ENCODE results near the gene TUBG2. TPM values are rescaled to one million over a fixed set of nuclear protein-coding genes. Genes with fewer than 3 reads are reported as not detected.

Gene TUBG2
- total RNA-seq, 1 donor from 2014 or later, result 9.4 TPM

DNA sequence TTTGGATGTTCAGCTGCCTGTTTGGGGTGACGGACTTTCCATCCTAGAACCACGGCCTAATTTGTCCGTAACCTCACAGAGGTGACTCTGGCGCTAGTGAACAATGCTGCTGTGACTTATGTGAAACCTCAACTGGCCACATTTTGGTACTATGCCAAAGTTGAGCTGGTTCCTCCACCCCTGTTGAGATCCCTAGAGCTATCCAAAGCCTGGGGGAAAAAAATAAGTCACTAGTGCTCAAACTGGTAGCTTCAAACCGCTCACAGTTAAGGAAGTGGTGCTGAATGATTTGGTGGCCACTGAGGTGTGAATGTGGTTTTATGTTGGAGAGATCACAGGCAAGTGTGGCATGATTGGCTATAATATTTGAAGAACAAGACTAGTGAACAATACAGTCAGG, 11.3 kb upstream of the TUBG2 start:
- H3K4me3 Mint-ChIP-seq, result no peak overlapping the region
- CTCF ChIA-PET, result no interaction called here

DNA sequence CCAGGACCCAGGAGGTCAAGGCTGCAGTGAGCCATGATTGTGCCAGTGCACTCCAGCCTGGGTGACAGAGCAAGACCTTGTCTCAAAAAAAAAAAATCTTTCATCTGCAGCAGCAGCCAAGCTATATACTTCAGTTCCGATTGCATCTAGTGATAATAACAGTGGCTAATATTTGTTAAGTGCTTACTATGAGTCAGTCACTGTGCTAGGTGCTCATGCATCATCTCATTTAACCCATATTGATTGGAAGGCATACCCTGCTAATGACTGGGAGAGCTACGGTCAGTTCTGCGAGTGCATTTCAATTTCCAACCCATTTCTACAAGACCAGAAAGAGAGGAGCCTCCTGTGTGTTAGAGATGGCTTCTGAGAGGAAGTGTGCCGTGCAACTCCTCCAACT, 7.7 kb upstream of the TUBG2 start:
- ChIA-PET CTCF (no interaction called here), POLR2A (interaction anchor here (0.6 kb wide), 1 partner anchor 8 kb away, joined by 4 read pairs; the partner anchor contains the start of gene TUBG2)
- no peak overlapping the region for H3K27ac Mint-ChIP-seq
- no peak for DNase-seq
- no peak overlapping the region for H3K4me3 Mint-ChIP-seq
- intact Hi-C loops (cut with micrococcal nuclease), result loop anchor here (5.0 kb wide), 1 partner anchor 34 kb away; no protein-coding TSS in a partner anchor
- no peaks in the 10 kb centered on the region for H3K9me3 Mint-ChIP-seq
- H3K4me1 Mint-ChIP-seq, result peaks cover 21% of the 10 kb centered on the region
- no peaks in the 10 kb centered on the region for H3K36me3 Mint-ChIP-seq (ENCODE audit: low read depth)
- peaks cover 25% of the 10 kb centered on the region for H3K27me3 Mint-ChIP-seq
- no peak for TF ChIP-seq CTCF (IDR thresholded peaks at IDR 0.05)
- no peak for ATAC-seq (ENCODE audit: low read depth)

More for the DNA sequence above, 11.3 kb upstream of the TUBG2 start:
- intact Hi-C loops (cut with micrococcal nuclease), result no loop called here
- no peaks in the 10 kb centered on the region for H3K36me3 Mint-ChIP-seq (ENCODE audit: low read depth)
- TF ChIP-seq CTCF (IDR thresholded peaks at IDR 0.05), result no peak
- DNase-seq, result no peak
- no peaks in the 10 kb centered on the region for H3K9me3 Mint-ChIP-seq
- H3K27me3 Mint-ChIP-seq, result peaks cover 13% of the 10 kb centered on the region
- H3K4me1 Mint-ChIP-seq, result peaks cover 6% of the 10 kb centered on the region
- peak overlapping the region; percentile 8 for H3K27ac Mint-ChIP-seq
- POLR2A ChIA-PET, result interaction anchor here (1.5 kb wide), 1 partner anchor 39 kb away, joined by 3 read pairs; no protein-coding TSS in a partner anchor
- no peak for ATAC-seq (ENCODE audit: low read depth)

DNA sequence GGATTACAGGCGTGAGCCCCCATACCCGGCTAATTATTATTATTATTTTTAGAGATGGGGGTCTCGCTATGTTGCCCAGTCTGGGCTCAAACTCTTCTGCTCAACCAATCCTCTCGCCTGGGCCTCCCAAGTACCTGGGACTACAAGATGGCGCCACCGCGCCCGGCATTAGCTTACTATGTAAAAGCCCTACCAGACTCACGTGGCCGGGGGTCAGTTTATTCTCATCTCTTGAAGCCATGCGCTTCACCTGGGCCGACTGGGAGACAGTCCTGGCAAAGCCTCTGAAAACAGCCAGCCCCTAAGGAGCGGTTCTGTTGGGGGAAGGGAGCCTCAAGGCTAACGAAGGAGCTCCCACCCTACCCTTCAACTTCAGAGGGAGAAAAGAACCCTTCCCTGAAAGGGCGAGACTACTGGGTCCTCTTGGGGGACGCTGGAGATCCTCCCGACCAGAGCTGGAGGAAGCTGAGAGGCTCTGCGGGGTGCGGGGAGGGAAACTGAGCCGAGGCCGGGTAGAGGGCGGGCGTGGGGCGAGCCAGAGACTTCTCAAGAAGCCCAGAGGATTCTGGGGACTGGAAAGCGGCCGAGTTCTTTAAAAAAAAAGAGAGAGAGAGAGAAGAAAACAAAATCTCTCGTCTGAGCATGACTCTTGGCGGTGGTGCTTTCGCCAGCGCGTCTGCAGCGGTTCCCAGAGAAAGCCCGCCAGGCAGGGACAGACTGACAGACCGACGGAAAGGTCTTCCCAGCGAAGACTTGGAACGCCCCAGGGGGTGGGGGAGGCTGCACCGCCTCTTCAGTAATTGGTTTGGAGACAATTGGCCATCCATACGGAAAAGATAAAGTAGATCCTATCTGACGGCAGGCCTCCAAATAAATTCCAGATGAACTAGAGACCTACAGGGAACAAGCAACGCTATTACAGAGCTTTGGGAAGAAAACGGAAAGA, 5.6 kb upstream of the TUBG2 start:
- no peak for TF ChIP-seq CTCF (IDR thresholded peaks at IDR 0.05)
- Mint-ChIP-seq H3K9me3 (no peaks in the 10 kb centered on the region), H3K27me3 (peaks cover 19% of the 10 kb centered on the region), H3K36me3 (ENCODE audit: low read depth) (no peaks in the 10 kb centered on the region), H3K4me3 (no peak overlapping the region), H3K27ac (no peak overlapping the region), H3K4me1 (peaks cover 23% of the 10 kb centered on the region)
- DNase-seq, result no peak
- intact Hi-C loops (cut with micrococcal nuclease), result loop anchor here (5.0 kb wide), 1 partner anchor 36 kb away; no protein-coding TSS in a partner anchor
- ChIA-PET POLR2A (interaction anchor here (1.6 kb wide), 1 partner anchor 16 kb away, joined by 3 read pairs; no protein-coding TSS in a partner anchor), CTCF (no interaction called here)
- ATAC-seq (ENCODE audit: low read depth), result no peak

DNA sequence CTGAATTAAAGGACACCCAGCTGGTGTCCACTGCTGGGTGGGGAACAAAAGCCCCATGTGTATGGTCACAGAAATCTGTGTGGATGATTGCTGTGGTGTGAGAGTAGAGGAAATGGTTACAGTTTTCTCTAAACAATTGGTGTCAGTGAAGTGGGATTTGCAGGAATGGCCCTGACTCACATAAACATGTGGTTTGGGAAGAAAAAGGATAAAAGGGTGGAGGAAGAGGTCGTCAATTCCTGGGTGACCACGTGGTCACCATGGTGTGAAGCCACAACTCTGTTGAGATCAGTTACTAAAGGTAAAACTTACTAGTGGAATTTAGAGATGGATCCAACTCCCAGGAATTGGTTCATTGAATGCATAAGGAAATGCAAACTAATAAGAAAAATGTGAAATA, 3.6 kb upstream of the TUBG2 start:
- ChIA-PET CTCF (no interaction called here), POLR2A (no interaction called here)
- peak overlapping the region; percentile 39 for H3K4me3 Mint-ChIP-seq
- no peak overlapping the region for H3K27ac Mint-ChIP-seq
- intact Hi-C loops (cut with micrococcal nuclease), result loop anchor here (5.0 kb wide), 1 partner anchor 48 kb away; the partner anchor contains the start of genes RETREG3 and TUBG1
- H3K27me3 Mint-ChIP-seq, result peaks cover 19% of the 10 kb centered on the region
- no peaks in the 10 kb centered on the region for H3K9me3 Mint-ChIP-seq
- ATAC-seq (ENCODE audit: low read depth), result no peak
- no peak for DNase-seq
- TF ChIP-seq CTCF (IDR thresholded peaks at IDR 0.05), result no peak
- peaks cover 37% of the 10 kb centered on the region for H3K4me1 Mint-ChIP-seq
- H3K36me3 Mint-ChIP-seq (ENCODE audit: low read depth), result no peaks in the 10 kb centered on the region

Data from activated B cell treated with CpG ODN at 0.5 μM for 24 hours (primary cell).